GM18951 (cell line): ENCODE results near the gene CGB8.

Experiments
- POLR2A ChIP-seq: IDR thresholded peaks from 4 replicates; pipeline ENCODE4 v1.6.1; 2011; ENCODE audit warnings: mild to moderate bottlenecking; ENCODE audit not compliant: insufficient read length, insufficient read depth; ENCODE audit errors: extremely low read depth
- in situ Hi-C: fragments of 300-500 bp; cut with MboI; formaldehyde crosslinking; loops from one replicate; pipeline ENCODE4 v1.12.0; 2022; ENCODE audit warnings: low sequenced_read_pairs, mixed read lengths, inconsistent platforms; ENCODE audit not compliant: unreplicated experiment

Gene CGB8

DNA sequence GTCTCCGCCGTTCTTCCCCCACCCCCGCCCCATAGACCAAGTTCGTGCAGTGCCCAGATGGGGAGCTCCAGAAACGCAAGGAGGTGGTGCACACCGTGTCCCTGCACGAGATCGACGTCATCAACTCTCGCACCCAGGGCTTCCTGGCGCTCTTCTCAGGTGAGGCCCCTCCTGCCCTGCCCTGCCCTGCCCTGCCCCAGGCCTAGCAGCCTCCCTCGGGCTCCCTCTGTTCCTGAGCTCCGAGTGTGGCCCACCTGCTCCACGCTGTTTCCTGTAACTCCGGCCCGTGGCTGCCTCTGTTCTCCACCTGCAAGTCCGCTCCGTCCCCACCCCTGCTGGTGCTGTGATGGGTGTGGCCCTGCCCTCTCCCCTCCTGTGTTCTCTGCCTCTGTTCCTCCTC, 38.5 kb downstream of the CGB8 start:
- in situ Hi-C loops = no loop called here
- no peak for TF ChIP-seq POLR2A

GRCh38 chr19:49009828-49010227, 39.1 kb downstream of the CGB8 start:
- in situ Hi-C loops = no loop called here

DNA sequence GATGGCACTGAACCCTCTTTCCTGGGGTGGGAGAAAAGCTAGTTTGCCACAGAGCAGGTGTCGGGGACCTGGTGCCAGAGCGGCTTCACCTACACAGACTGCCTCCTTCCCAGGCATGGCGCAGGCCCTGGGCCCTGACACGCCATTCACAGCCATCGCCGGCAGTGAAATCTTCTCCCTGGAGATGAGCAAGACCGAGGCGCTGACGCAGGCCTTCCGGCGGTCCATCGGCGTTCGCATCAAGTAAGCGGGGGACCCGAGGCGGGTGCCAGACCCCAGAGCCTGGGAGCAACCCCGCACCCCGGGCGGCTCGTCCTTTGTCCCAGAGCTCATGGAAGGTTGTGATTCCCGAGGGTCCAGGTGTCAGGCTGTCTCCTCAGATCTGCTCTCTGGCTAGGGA, 42.0 kb downstream of the CGB8 start:
- in situ Hi-C loops = no loop called here
- TF ChIP-seq POLR2A = no peak

More at GRCh38 chr19:49009828-49010227, 39.1 kb downstream of the CGB8 start:
- no peak for TF ChIP-seq POLR2A

DNA sequence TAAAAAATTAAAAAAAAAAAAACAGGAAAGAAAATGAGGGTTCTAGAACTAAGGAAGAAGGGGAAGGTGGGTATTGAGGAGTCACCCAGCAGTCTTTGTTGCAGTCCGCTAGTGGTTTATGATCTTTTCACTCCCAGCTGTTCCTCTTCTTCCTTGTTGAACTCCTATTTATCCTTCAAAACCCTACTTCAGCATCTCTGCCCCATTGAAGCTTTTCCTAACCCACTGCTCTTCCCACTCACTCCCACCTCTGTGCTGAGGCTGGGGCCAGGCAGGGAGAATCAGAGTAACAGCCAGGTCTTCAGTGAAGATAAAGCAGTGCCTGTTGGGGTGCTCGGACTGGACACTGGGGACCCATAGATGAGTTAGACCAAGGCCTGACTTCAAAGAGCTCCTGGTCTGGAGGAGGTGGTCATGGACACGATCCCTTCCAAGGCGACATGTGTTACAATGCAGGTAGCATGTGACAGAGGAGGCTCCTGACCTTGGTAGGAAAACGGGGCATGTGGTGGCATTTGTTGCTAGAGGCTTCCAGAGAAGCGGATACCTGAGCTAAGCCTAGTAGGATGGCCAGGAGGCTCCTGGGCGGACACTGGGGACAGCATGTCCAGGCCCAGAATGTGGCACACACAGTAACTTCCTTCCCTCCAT, 43.8 kb downstream of the CGB8 start:
- TF ChIP-seq POLR2A = no peak
- in situ Hi-C loops = no loop called here

DNA sequence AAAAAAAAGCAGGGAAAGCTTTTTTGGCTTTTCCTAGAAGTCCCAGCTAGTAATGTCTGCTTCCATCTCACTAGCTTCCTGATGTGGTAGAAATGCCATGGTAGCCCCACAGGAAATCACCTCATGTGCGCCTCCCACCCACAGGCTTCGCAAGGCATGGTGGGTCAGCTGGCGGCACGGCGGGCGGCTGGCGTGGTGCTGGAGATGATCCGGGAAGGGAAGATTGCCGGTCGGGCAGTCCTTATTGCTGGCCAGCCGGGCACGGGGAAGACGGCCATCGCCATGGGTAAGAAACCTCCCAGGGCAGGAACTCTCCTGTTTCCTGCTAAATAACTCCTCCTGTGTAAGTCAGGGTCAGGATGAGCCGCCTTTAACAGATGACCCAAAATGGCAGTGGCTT, 44.8 kb downstream of the CGB8 start:
- no peak for TF ChIP-seq POLR2A
- in situ Hi-C loops = no loop called here

GRCh38 chr19:48999481-49000325, 49.2 kb downstream of the CGB8 start:
- in situ Hi-C loops = no loop called here
- TF ChIP-seq POLR2A = no peak

DNA sequence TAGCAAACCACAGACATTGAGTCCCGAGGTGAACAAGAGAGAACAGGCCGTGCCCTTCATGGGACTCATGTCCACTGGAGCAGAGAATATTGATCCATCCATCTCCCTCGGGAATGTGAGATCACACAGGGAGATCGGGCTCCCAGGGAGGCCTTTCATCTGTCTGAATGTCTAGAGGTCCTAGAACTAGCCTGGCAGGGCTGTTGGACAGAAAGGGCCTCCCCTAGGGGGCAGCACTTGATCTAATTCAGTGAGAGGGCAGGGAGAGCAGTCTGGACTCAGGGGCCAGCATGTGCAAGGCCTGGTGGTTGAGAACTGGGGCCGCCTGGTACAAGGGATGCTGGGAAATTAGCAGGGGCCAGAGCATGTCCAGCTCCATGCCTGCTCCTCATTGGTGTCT, 50.9 kb downstream of the CGB8 start:
- no peak for TF ChIP-seq POLR2A
- in situ Hi-C loops = no loop called here
